Skeletal muscle tissue (tissue), 4 donors: Measurements from ENCODE around the gene EXOSC2. TPM values are rescaled to one million over a fixed set of nuclear protein-coding genes. Genes with fewer than 3 reads are reported as not detected.
A peak's percentile ranks its signal among the peaks of the same experiment; 100 is the strongest.

ENCODE experiments used
- H3K27ac ChIP-seq: one replicate; pipeline ENCODE4 v1.7.0; 2013; ENCODE audit warnings: mild to moderate bottlenecking, low read depth, low read length, inconsistent platforms
- H3K27me3 ChIP-seq, 3 donors: one replicate each; pipeline ENCODE4 v1.7.0; 2013; ENCODE audit warnings: low read length in 3 of 3; ENCODE audit not compliant: control insufficient read depth in 3 of 3, insufficient read depth in 3 of 3
- H3K36me3 ChIP-seq, 3 donors: one replicate each; pipeline ENCODE4 v1.7.0; 2013; ENCODE audit warnings: low read length in 3 of 3; ENCODE audit not compliant: control insufficient read depth in 3 of 3, insufficient read depth in 3 of 3
- H3K4me1 ChIP-seq, 3 donors: one replicate each; pipeline ENCODE4 v1.7.0; 2013; ENCODE audit warnings: low read length in 3 of 3, mild to moderate bottlenecking in 3 of 3; ENCODE audit not compliant: control insufficient read depth in 3 of 3, insufficient read depth in 3 of 3
- H3K4me3 ChIP-seq, 3 donors: one replicate each; pipeline ENCODE4 v1.7.0; 2013; ENCODE audit warnings: low read length in 3 of 3
- H3K9ac ChIP-seq, 3 donors: one replicate each; pipeline ENCODE4 v1.7.0; 2013; ENCODE audit warnings: low read length in 3 of 3, mild to moderate bottlenecking in 3 of 3, moderate library complexity in 2 of 3, low read depth in 1 of 3
- H3K9me3 ChIP-seq, 3 donors: one replicate each; pipeline ENCODE4 v1.7.0; 2013; ENCODE audit warnings: low read length in 3 of 3; ENCODE audit not compliant: control insufficient read depth in 3 of 3
- total RNA-seq: library from RNA; depleted of rRNA; stranded (reverse); fragments of >200 nt; gene quantifications from one replicate; pipeline ENCODE4 v1.2.3, GENCODE V29; 2014
- donor health status: Osteomylitis.

Gene EXOSC2
- total RNA-seq, 1 donor from 2014 or later: 27.1 TPM

GRCh38 chr9:130710822-130711352 is 17.3 kb downstream of the EXOSC2 start:
- Histone ChIP-seq H3K27ac (no peak overlapping the region), H3K4me3 (no peak overlapping the region), H3K36me3 (no peaks in the 10 kb centered on the region), H3K4me1 (peaks cover 4 to 16% (median 11%) of the 10 kb centered on the region in 3 donors), H3K9ac (no peak overlapping the region), H3K27me3 (no peaks in the 10 kb centered on the region), H3K9me3 (no peaks in the 10 kb centered on the region)

GRCh38 chr9:130711469-130711868 is 17.9 kb downstream of the EXOSC2 start:
- peaks cover 4 to 19% (median 11%) of the 10 kb centered on the region in 3 donors for H3K4me1 ChIP-seq
- H3K36me3 ChIP-seq: no peaks in the 10 kb centered on the region
- no peak overlapping the region for H3K9ac ChIP-seq
- no peak overlapping the region for H3K27ac ChIP-seq
- no peak overlapping the region for H3K4me3 ChIP-seq
- H3K9me3 ChIP-seq: no peaks in the 10 kb centered on the region
- no peaks in the 10 kb centered on the region for H3K27me3 ChIP-seq

- Histone ChIP-seq H3K4me3 (peak overlapping the region; percentile 82 to 90 (median 86)), H3K36me3 (no peaks in the 10 kb centered on the region), H3K9me3 (no peaks in the 10 kb centered on the region), H3K9ac (peak overlapping the region; percentile 91 to 95 (median 93)), H3K27ac (peak overlapping the region; percentile 97), H3K27me3 (no peaks in the 10 kb centered on the region), H3K4me1 (peaks cover 4 to 19% (median 11%) of the 10 kb centered on the region in 3 donors)
Observed at GRCh38 chr9:130712564-130713285, 19.1 kb downstream of the EXOSC2 start.

DNA sequence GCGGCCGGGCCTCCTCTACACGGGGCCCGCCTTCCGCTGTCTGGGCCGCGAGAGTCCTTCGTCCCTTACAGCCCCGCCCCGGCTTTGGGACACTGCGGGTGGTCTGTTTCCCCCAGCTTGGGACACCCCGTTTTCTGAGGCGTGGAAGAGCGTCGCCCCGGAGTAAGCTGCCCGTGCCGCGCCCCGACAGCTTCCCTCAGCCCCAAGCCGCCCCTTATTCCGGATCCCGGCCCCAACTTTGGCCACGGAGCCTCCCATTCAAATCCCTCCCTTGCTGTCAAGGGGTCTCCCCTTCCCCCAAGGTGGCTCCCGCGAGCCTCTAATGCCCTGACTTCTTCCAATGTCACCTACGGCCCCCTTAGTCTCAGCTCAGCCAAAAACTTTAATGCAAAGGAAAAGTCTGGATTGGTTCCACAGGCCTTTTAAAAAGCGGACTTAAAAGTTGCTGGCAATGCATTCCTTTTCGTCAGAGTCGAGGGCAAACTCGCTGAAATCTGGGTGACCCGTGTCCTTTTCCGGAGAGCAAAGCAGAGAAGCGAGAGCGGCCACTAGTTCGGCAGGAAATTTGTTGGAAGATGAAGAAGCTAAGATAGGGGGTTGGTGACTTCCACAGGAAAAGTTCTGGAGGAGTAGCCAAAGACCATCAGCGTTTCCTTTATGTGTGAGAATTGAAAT is 19.8 kb downstream of the EXOSC2 start:
- no peaks in the 10 kb centered on the region for H3K36me3 ChIP-seq
- peak overlapping the region; percentile 97 for H3K27ac ChIP-seq
- peaks cover 4 to 19% (median 11%) of the 10 kb centered on the region in 3 donors for H3K4me1 ChIP-seq
- H3K9ac ChIP-seq: peak overlapping the region; percentile 91 to 95 (median 93)
- H3K27me3 ChIP-seq: no peaks in the 10 kb centered on the region
- H3K9me3 ChIP-seq: no peaks in the 10 kb centered on the region
- peak overlapping the region; percentile 82 to 90 (median 86) for H3K4me3 ChIP-seq

GRCh38 chr9:130714586-130715110 is 21.1 kb downstream of the EXOSC2 start:
- H3K9ac ChIP-seq: peak overlapping the region; percentile 69 to 95 (median 93)
- H3K27ac ChIP-seq: peak overlapping the region; percentile 22
- peaks cover 4 to 19% (median 11%) of the 10 kb centered on the region in 3 donors for H3K4me1 ChIP-seq
- no peaks in the 10 kb centered on the region for H3K9me3 ChIP-seq
- no peaks in the 10 kb centered on the region for H3K36me3 ChIP-seq
- no peaks in the 10 kb centered on the region for H3K27me3 ChIP-seq
- peak overlapping the region; percentile 82 to 90 (median 86) for H3K4me3 ChIP-seq

DNA sequence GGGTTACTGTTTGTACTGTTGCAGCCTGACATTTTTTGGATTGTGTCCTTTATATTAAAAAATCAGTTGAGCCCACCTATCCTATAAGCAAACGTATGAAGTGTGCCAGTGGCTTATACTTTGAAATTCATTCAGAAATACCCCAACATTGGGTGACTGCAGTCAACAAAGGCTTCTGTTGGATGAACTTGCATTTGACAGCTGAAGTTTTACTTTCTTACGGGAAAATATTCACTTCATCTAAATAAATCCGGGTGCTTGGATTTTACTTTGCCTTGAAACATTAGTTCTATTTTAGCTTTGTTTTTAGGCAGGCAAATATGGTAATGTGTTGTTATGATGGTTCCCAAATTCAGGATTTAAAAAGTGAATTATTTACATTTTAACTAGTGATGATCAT is 21.7 kb downstream of the EXOSC2 start:
- H3K27ac ChIP-seq: peak overlapping the region; percentile 22
- peaks cover 4 to 19% (median 11%) of the 10 kb centered on the region in 3 donors for H3K4me1 ChIP-seq
- no peaks in the 10 kb centered on the region for H3K36me3 ChIP-seq
- H3K9ac ChIP-seq: peak overlapping the region; percentile 69 to 95 (median 93)
- H3K9me3 ChIP-seq: no peaks in the 10 kb centered on the region
- peak overlapping the region; percentile 82 to 90 (median 86) for H3K4me3 ChIP-seq
- H3K27me3 ChIP-seq: no peaks in the 10 kb centered on the region

DNA sequence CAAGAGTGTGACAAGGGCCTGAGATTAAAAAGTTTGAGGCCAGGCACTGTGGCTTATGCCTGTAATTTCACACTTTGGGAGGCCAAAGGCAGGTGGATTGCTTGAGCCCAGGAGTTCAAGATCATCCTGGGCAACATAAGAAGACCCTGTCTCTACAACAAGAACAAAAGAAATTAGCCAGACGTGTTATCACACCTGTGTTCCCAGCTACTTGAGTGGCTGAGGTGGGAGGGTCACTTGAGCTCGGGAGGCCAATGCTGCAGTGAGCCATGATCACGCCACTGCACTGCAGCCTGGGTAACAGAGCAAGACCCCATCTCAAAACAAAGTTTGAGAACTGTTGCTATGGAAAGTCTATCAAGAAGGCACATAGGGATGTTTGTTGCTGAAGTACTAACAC is 25.0 kb downstream of the EXOSC2 start:
- Histone ChIP-seq H3K4me1 (peaks cover 4 to 19% (median 11%) of the 10 kb centered on the region in 3 donors), H3K27me3 (no peaks in the 10 kb centered on the region), H3K9ac (no peak overlapping the region), H3K4me3 (no peak overlapping the region), H3K27ac (no peak overlapping the region), H3K36me3 (no peaks in the 10 kb centered on the region), H3K9me3 (no peaks in the 10 kb centered on the region)

DNA sequence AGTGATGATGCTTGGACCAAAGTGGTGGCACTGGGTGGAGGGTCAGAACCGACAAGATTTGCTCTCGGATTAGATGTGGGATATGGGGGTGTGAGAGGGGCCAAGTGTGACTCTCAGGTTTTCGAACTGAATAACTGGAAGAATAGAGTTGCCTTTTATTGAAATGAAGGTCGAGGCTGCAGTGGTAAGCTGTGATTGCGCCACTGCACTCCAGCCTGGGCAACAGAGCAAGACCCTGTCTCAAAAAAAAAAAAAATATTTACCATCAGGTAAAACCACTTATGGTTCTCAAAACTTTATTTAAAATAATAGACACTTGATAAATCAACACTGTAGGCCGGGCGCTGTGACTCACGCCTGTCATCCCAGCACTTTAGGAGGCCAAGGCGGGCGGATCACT is 27.2 kb downstream of the EXOSC2 start:
- no peak overlapping the region for H3K27ac ChIP-seq
- peaks cover 0 to 4% (median 0%) of the 10 kb centered on the region in 3 donors for H3K4me1 ChIP-seq
- H3K4me3 ChIP-seq: no peak overlapping the region
- no peaks in the 10 kb centered on the region for H3K9me3 ChIP-seq
- H3K36me3 ChIP-seq: no peaks in the 10 kb centered on the region
- H3K9ac ChIP-seq: no peak overlapping the region
- no peaks in the 10 kb centered on the region for H3K27me3 ChIP-seq

GRCh38 chr9:130728721-130729120 is 35.1 kb downstream of the EXOSC2 start:
- Histone ChIP-seq H3K4me1 (peaks cover 3 to 7% (median 4%) of the 10 kb centered on the region in 3 donors), H3K27ac (no peak overlapping the region), H3K4me3 (no peak overlapping the region), H3K9me3 (no peaks in the 10 kb centered on the region), H3K27me3 (no peaks in the 10 kb centered on the region), H3K9ac (no peak overlapping the region), H3K36me3 (no peaks in the 10 kb centered on the region)

GRCh38 chr9:130729145-130729544 is 35.6 kb downstream of the EXOSC2 start:
- Histone ChIP-seq H3K36me3 (no peaks in the 10 kb centered on the region), H3K9me3 (no peaks in the 10 kb centered on the region), H3K27me3 (no peaks in the 10 kb centered on the region), H3K4me1 (peaks cover 3 to 7% (median 4%) of the 10 kb centered on the region in 3 donors), H3K9ac (no peak overlapping the region), H3K27ac (no peak overlapping the region), H3K4me3 (no peak overlapping the region)
